Thyroid gland (tissue), 4 donors: ENCODE data around the gene NCKAP1.

Experiments
- CTCF ChIP-seq, 6 experiments: fragments of 200-600 bp in 3 of 6; fragments of 450-650 bp in 3 of 6; sonication (generic) in 3 of 6; IDR thresholded peaks; one replicate each; pipeline ENCODE4 v1.5.1; 2016 to 2019; ENCODE audit warnings: antibody characterized with exemption in 6 of 6, mild to moderate bottlenecking in 2 of 6, inconsistent platforms in 1 of 6, moderate library complexity in 1 of 6
- POLR2A ChIP-seq, 2 donors: fragments of 450-650 bp; IDR thresholded peaks; one replicate each; pipeline ENCODE4 v1.6.1; 2017; ENCODE audit warnings: antibody characterized with exemption in 2 of 2, mild to moderate bottlenecking in 2 of 2, moderate library complexity in 1 of 2

DNA sequence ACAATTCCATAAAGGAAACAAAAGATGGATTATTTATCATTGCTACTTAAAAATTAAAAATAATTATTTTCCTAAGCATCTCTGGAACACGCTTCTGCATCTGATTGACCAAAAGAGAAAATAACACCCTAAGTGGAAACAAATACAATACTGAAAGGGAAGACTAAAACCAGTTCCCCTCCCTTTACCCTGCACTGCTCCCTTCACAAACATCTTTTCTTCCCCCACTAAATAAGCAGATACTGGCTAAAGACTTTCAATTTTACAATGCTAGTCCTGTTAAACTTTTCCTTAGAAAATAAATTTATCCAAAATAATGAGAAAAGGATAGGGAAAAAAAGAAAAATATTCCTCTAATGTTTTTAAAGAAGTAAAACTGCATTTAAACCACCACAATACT, 4.3 kb downstream of the NCKAP1 start:
- TF ChIP-seq CTCF (IDR thresholded peaks at IDR 0.05) (no peak), POLR2A (IDR thresholded peaks at IDR 0.05) (no peak)
